ENCODE data around the gene MIER2.

Gene MIER2

DNA sequence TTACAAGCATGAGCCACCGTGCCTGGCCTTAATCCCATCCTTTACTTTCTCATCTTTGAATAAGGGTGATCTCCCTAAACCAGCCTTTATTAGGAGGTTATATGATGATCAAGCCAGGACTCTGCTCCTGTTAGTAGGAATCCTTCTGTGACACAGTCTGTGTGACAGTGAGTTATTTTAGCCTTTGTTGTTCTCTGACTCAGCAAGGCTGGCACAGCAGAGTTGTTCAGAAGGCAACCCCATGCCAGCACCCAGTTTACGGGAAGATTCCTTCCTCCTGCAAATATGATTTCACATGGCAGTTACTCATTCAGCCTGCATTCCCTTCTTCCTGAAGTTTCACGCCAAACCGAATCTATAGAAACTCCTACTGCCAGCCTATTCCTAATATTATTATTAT is 10.5 kb upstream of the MIER2 start:
- TF ChIP-seq, protein P1, sequence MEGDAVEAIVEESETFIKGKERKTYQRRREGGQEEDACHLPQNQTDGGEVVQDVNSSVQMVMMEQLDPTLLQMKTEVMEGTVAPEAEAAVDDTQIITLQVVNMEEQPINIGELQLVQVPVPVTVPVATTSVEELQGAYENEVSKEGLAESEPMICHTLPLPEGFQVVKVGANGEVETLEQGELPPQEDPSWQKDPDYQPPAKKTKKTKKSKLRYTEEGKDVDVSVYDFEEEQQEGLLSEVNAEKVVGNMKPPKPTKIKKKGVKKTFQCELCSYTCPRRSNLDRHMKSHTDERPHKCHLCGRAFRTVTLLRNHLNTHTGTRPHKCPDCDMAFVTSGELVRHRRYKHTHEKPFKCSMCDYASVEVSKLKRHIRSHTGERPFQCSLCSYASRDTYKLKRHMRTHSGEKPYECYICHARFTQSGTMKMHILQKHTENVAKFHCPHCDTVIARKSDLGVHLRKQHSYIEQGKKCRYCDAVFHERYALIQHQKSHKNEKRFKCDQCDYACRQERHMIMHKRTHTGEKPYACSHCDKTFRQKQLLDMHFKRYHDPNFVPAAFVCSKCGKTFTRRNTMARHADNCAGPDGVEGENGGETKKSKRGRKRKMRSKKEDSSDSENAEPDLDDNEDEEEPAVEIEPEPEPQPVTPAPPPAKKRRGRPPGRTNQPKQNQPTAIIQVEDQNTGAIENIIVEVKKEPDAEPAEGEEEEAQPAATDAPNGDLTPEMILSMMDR (IDR thresholded peaks at IDR 0.05; ENCODE audit: low read length, missing control alignments), result no peak
- no peak for DNase-seq (ENCODE audit: low read depth)
- H3K4me3 ChIP-seq (replicated peaks; ENCODE audit: low read depth, low read length), result no peak overlapping the region

DNA sequence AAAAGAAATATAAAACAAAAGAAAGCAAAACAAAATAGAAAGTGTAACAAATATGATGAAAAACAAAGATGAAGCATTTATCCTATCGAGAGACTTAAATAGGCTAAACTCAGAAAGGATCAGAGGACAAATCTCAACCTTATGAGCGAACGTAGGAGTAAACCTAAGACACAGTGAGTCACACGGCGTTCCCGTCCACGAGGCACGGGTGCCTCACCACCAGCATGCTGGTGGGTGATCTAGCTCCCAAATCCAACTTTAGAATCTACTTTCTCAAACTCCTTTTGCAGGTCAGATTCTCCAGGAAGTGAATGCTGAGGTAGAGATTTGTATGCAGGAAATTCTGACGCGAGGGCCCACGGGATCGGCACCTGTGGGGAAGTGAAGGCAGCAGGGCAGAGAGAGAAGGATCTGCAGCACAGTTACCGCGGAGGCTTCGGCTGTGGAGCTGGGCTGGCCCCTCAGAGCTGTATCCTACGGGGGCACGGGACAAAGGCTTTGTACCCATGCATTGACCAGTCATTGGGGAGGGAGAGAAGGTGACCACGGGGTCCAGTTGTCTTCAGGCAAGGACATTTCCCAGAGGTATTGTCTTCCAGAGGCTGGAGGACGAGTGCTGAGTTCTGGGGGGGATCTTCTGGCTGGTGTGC is 7.5 kb upstream of the MIER2 start:
- no peak overlapping the region for H3K4me3 ChIP-seq (replicated peaks; ENCODE audit: low read depth, low read length)
- TF ChIP-seq, protein P1 (IDR thresholded peaks at IDR 0.05; ENCODE audit: low read length, missing control alignments), result no peak
- no peak for DNase-seq (ENCODE audit: low read depth)

DNA sequence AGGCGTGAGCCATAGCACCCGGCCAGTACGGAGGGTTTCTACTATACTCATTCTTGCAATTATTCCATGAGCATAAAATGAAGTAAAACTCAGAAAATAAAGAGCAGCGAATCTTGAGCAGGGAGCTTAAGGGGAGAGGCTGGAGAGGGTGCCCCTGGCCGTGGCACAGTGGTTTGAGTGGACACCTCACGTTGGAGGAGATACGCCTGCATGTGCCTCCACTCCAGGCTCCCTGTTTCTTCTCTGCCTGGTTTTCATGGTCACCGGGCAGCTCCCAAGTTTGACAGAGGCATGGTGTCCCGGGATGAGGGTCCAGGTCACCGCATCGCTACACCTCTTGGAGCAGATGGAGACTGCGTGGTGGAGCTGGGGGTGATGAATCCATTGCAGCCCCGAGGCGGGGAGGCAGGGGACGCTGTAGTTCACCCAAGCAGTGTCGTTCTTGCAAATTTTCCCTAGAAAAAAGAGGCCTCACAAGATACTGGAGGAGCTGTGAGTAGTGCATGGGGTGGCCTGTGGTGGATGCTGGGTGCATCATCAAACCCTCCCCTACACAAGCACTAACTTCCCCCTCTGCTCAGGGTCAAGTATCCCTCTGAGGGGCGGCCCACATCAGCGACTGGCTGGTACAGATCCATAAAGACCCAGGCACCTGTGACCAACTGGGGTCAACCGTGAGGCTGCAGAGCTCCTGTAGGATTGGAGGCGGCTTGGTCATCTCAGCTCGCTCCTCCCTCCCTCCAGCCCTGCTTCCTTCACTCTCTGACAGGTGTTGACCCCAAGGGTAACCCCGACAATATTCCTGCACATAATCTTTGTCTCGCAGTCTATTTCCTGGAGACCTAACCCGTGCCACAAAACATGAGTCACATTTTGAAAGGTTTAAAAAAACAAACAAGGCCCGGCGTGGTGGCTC is 3.6 kb upstream of the MIER2 start:
- H3K4me3 ChIP-seq (replicated peaks; ENCODE audit: low read depth, low read length), result no peak overlapping the region
- DNase-seq (ENCODE audit: low read depth), result peak; percentile 14
- TF ChIP-seq, protein P1 (IDR thresholded peaks at IDR 0.05; ENCODE audit: low read length, missing control alignments), result no peak

DNA sequence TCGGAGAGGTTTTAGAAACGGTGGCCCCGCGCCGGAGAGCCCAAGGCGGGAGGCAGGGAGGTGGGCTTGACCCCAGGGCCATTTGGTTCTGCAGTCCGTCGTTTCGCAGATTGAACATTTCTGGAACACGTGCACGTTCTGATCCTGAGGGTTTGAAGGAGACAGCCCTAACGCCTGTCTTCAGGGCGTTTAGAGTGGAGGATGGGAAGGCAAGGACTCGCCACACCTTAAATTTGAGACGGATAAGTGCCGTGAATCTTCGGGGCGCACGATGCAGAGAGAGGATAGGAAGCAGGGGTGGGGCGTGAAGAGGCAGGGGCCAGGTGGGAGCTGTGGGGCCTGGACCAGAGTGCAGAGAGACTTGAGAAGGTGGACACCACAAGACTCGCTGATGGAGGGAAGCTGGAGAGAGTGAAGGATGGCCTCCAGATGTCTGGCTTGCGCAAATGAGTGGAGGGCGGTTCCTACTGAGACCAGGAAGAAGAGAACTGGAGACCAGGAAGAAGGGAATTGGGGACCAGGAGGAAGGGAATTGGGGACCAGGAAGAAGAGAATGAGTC is 804 bp upstream of the MIER2 start:
- TF ChIP-seq, protein P1 (IDR thresholded peaks at IDR 0.05; ENCODE audit: low read length, missing control alignments), result no peak
- no peak for DNase-seq (ENCODE audit: low read depth)
- H3K4me3 ChIP-seq (replicated peaks; ENCODE audit: low read depth, low read length), result no peak overlapping the region

DNA sequence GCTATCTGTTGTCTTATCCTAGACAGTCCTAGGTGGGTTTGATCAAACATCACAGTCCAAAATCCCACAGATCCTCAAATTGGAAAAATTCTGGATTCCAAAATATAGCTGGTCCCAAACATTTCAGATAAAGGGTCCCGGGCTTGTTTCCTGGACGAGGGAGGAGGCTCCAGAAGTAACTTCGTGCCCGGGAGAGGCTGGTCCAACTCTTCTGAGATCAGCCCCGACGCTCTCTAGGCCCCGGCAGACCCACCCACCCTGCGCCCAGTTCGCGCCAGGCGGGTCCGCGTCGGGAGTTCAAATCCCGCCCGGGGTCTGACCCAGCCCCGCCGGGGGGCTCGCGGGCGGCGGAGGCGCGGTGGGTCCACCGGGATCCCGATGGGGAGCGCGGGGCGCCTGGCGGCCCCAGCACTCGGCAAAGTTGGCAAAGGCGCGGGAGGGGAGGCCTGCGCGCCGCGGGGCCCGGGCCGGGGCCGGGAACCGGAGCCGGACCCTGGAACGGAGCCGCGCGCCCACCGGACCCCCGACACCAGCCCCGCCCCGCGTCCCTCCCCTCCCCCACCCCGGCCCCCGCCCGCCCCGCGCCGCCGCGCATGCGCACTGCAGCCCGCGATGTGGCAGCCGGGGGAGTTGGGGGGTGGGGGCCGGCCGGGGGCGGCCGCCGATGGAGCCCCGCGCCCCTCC is 513 bp downstream of the MIER2 start:
- H3K4me3 ChIP-seq (replicated peaks; ENCODE audit: low read depth, low read length), result peak overlapping the region; percentile 62
- TF ChIP-seq, protein P1 (IDR thresholded peaks at IDR 0.05; ENCODE audit: low read length, missing control alignments), result no peak
- DNase-seq (ENCODE audit: low read depth), result peak; percentile 29

DNA sequence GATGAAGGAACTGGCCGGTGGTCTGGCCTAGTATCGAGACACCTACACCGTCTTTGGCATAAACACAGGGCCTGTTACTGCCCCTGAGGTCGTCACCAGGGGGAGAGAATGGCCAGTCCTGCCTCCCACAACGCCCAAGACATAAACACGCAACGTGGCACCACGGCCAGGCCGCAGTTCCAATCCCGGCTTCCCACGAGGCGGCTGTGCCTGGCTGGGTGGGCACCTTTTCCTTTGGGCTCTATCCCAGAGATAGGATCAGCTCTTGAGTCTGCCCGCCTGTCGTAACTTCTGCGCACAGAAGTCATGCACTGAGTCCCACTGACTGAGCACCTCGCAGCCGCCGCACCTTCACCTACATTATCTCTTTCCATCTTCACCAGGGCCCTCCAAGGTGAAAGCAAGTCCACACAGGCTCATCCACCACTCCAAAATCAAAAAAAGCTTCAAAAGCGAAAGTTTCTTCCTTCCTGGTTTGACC is 1.1 kb downstream of the MIER2 start:
- no peak for DNase-seq (ENCODE audit: low read depth)
- peak overlapping the region; percentile 62 for H3K4me3 ChIP-seq (replicated peaks; ENCODE audit: low read depth, low read length)
- TF ChIP-seq, protein P1 (IDR thresholded peaks at IDR 0.05; ENCODE audit: low read length, missing control alignments), result no peak

Measured in fibroblast of pulmonary artery (primary cell).